Esophagus muscularis mucosa (tissue), 4 donors: ENCODE results near the gene UNC50.

Experiments
- CTCF ChIP-seq, 3 experiments: fragments of 200-600 bp in 2 of 3; fragments of 450-650 bp in 1 of 3; sonication (generic) in 2 of 3; IDR thresholded peaks; one replicate each; pipeline ENCODE4 v1.5.1; 2017 to 2019; ENCODE audit warnings: antibody characterized with exemption in 3 of 3, mild to moderate bottlenecking in 2 of 3, moderate library complexity in 1 of 3
- EP300 ChIP-seq: sonication (generic); formaldehyde crosslinking; IDR thresholded peaks from one replicate; pipeline ENCODE4 v1.6.1; 2017; ENCODE audit warnings: antibody characterized with exemption
- POLR2A ChIP-seq: fragments of 450-650 bp; IDR thresholded peaks from one replicate; pipeline ENCODE4 v1.6.1; 2017; ENCODE audit warnings: antibody characterized with exemption, moderate library complexity, mild to moderate bottlenecking, low read depth
- POLR2AphosphoS5 ChIP-seq, 2 donors: sonication (generic); formaldehyde crosslinking; IDR thresholded peaks; one replicate each; pipeline ENCODE4 v1.6.1; 2017; ENCODE audit warnings: antibody characterized with exemption in 2 of 2

DNA sequence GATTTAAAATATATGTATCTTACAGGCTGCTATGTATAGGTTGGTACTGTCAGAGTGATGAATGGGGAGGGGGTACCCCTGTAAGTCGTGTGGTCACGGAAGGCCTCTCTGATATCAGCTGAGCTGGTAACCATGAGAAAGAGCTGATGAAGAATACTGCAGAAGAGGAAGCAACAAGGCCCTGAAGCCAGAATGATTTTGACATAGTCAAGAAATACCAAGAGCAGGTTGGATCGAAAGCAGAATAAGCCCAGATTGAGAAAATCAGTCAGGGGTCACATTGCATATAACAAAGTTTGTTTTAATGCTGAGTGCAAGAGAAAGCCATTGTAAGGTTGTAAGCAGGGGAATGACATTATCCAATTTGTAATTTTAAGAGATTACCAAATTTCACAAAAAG is 57.3 kb downstream of the UNC50 start:
- no peak for TF ChIP-seq CTCF (IDR thresholded peaks at IDR 0.05)
- no peak for TF ChIP-seq POLR2AphosphoS5 (IDR thresholded peaks at IDR 0.05)
- TF ChIP-seq POLR2A = no peak
- TF ChIP-seq EP300 = no peak
